Fibroblast of villous mesenchyme (primary cell): ENCODE measurements around the gene FAAP20. TPM values are rescaled to one million over a fixed set of nuclear protein-coding genes. Genes with fewer than 3 reads are reported as not detected.

ENCODE experiments used
- DNase-seq: peaks from one replicate; pipeline ENCODE4 v3.0.0-alpha.2; 2010; ENCODE audit warnings: low read depth
- H3K4me3 ChIP-seq: 2 replicates; pipeline ENCODE4 v1.5.1; 2011; ENCODE audit warnings: low read depth, mild to moderate bottlenecking, low read length
- CTCF ChIP-seq: IDR thresholded peaks from 2 replicates; pipeline ENCODE4 v1.5.1; 2012; ENCODE audit warnings: low read depth, mild to moderate bottlenecking, low read length; ENCODE audit not compliant: insufficient read depth
- total RNA-seq: library from RNA; depleted of rRNA; stranded (reverse); fragments of >200 nt; gene quantifications from 2 replicates; pipeline ENCODE4 v1.2.3, GENCODE V29; 2012

Gene FAAP20
- total RNA-seq, 1 donor = 20.7 TPM

DNA sequence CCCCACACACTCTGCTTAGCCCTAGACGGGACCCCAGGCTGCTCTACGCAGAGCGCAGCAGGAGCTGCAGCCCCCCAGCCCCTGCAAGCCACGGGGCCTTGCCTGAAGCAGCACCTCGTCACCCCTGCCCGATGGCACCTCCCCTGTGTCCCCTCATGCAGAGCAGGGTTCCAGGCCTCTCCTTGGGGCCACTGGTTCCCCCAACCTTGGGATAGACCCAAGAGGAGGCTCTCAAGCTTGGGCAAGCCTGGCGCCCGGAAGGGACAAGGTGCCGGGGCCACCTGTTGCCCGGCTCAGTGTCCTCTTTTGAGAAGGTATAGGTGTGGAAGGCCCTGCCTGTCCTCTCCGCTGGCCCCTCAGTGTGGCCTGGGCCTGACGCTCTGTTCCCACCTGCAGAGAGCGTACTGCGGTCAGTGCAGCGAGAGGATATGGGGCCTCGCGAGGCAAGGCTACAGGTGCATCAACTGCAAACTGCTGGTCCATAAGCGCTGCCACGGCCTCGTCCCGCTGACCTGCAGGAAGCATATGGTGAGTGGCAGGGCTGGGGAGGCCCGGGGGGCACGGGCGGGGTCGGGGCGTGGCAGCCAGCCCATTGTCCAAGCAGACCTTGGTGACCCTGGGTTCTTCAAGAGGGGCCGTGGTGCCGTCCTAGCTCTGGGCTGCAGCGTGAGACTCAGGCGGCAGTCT is 50.6 kb downstream of the FAAP20 start:
- DNase-seq = no peak
- TF ChIP-seq CTCF = no peak
- no peak overlapping the region for H3K4me3 ChIP-seq

- no peak overlapping the region for H3K4me3 ChIP-seq
- no peak for TF ChIP-seq CTCF
- DNase-seq = no peak
Measured at GRCh38 chr1:2141025-2141424, 53.5 kb downstream of the FAAP20 start.

Other genes starting within 250 kb of the FAAP20 start
- not detected in 2 replicates for gene CFAP74, start 191.0 kb downstream of the FAAP20 start, total RNA-seq
- not detected in 2 replicates for gene GABRD, start 175.4 kb downstream of the FAAP20 start, total RNA-seq
- 2.6 and 5.2 TPM in 2 replicates for gene PRKCZ, start 144.4 kb downstream of the FAAP20 start, total RNA-seq
- gene SKI, start 33.5 kb upstream of the FAAP20 start, total RNA-seq = 26.8 and 32.9 TPM in 2 replicates
- gene MORN1, start 196.8 kb upstream of the FAAP20 start, total RNA-seq = 6.1 and 9.5 TPM in 2 replicates
- 77.6 and 94.1 TPM in 2 replicates for gene RER1, start 197.1 kb upstream of the FAAP20 start, total RNA-seq
- 28.9 and 34.1 TPM in 2 replicates for gene PEX10, start 217.8 kb upstream of the FAAP20 start, total RNA-seq